ENCODE results near the gene C2orf42. TPM values are rescaled to one million over a fixed set of nuclear protein-coding genes. Genes with fewer than 3 reads are reported as not detected.

The C2orf42 gene
- total RNA-seq (2021) = 15.3 and 17.0 TPM in 2 replicates
- percentile 59 among the genes with signal in this experiment for Bru-seq, nascent RNA
- percentile 55 among the genes with signal in this experiment for BruChase-seq, experiment 1, labeled RNA remaining after a 2-hour chase
- BruChase-seq, experiment 2, labeled RNA remaining after a 6-hour chase = percentile 56 among the genes with signal in this experiment
- long read RNA-seq, transcript C2orf42-201 (10 exons, 2,581 nt) = major isoform, 11 of 28 reads
- long read RNA-seq, partial matches to known transcripts = 0 of 28 reads
- long read RNA-seq, other reads (novel, unspliced or antisense) = 15 of 28 reads

DNA sequence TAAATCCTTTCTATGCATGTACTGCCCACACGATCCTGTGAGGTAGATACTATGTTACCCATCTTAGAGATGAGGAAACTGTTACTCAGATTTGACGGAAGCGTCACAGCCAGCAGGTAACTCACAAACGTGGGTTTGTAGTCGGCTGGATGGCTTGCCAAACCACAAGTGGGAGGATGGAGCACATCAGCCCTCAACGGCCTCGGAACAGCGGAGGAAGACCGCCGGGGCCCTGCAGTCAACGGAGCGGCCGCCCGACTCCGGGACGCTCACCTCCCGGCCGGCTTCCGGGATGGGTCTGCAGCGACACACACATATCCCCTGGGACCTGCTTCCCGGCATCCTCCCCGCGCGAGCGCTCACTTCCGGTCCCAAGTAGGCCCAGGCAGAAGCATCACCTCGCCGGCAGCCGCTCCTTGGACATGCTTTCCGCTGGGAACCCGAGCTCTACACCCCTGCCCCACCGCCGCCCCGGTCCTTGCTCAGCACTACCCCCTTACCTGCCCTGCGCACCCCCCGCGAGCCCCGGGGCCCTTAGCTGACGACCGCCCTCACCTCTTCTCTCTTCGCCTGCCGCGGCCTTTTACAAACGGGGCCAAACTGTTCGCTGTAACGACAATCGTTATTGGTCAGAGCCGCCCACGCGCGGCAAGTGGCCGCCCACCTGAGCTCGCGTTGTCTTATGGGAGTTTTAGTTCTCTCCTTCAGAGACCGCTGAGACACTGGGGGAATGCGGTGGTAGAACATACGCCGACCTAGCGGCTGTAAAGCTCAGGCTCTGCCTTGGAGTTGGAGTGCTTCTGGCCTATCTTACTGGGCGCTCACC lies at the start of gene C2orf42:
C2orf42 (minus strand) TSS at position 602 of the 826 bp plus-strand sequence. CDS start 9,034 bp downstream, outside the sequence.
- Histone ChIP-seq H3K4me1 (ENCODE audit: insufficient read depth, low read length, poor library complexity, severe bottlenecking) (no peaks in the 10 kb centered on the region), H3K4me3 (ENCODE audit: low read depth, low read length, poor library complexity, severe bottlenecking) (peak within 1 kb of the TSS; percentile 68), H3K36me3 (ENCODE audit: insufficient read depth, low read length, poor library complexity, severe bottlenecking) (no peaks in the 10 kb centered on the region), H3K27me3 (replicated peaks; ENCODE audit: insufficient read depth, low read depth, low read length, poor library complexity) (no peaks in the 10 kb centered on the region), H3K9me3 (ENCODE audit: low read depth, low read length, poor library complexity, severe bottlenecking) (no peaks in the 10 kb centered on the region), H3K27ac (ENCODE audit: low read depth, low read length, poor library complexity, severe bottlenecking) (peak within 1 kb of the TSS; percentile 96)
- BruUV-seq (replicated peaks) = TSS peak; percentile 96
- TF ChIP-seq, protein P1, sequence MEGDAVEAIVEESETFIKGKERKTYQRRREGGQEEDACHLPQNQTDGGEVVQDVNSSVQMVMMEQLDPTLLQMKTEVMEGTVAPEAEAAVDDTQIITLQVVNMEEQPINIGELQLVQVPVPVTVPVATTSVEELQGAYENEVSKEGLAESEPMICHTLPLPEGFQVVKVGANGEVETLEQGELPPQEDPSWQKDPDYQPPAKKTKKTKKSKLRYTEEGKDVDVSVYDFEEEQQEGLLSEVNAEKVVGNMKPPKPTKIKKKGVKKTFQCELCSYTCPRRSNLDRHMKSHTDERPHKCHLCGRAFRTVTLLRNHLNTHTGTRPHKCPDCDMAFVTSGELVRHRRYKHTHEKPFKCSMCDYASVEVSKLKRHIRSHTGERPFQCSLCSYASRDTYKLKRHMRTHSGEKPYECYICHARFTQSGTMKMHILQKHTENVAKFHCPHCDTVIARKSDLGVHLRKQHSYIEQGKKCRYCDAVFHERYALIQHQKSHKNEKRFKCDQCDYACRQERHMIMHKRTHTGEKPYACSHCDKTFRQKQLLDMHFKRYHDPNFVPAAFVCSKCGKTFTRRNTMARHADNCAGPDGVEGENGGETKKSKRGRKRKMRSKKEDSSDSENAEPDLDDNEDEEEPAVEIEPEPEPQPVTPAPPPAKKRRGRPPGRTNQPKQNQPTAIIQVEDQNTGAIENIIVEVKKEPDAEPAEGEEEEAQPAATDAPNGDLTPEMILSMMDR (conservative IDR thresholded peaks at IDR 0.05; ENCODE audit: low read depth, low read length) = 0 out of 2 replicates have a peak, but pooled peaks have one; percentile 19
- TF ChIP-seq EZH2 (IDR thresholded peaks at IDR 0.05; ENCODE audit: borderline replicate concordance, low read depth, low read length, poor library complexity, severe bottlenecking) = no peak
- intact Hi-C loops (cut with micrococcal nuclease; ENCODE audit: unreplicated experiment) = loop anchor here (1.0 kb wide), 1 partner anchor 276 kb away; no protein-coding TSS in a partner anchor
- DNase-seq (ENCODE audit: low spot score) = peak; percentile 98
- POLR2A ChIA-PET (ENCODE audit: low non-redundant PET) = interaction anchor here (0.6 to 0.7 kb wide), 5 partner anchors 8 to 608 kb away, joined by 3 to 6 read pairs (median 3); no protein-coding TSS in a partner anchor
- CTCF ChIA-PET = interaction anchor here (0.5 to 1.3 kb wide), 2 partner anchors 81 to 466 kb away, joined by 3 to 9 read pairs; no protein-coding TSS in a partner anchor

DNA sequence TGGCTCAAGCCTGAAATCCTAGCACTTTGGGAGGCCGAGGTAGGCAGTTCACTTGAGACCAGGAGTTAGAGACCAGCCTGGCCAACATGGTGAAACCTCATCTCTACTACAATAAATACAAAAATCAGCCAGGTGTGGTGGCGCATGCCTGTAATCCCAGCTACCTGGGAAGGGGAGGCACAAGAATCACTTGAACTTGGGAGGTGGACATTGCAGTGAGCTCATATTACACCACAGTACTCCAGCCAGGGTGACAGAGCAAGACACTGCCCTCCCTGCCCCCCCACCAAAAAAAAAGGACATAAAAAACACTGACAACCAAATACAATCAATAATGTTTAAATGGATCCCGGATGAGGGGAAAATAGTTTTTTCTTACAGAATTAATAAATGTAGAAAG lies 49.8 kb upstream of the C2orf42 start:
- peaks cover 26% of the 10 kb centered on the region for H3K36me3 ChIP-seq (ENCODE audit: insufficient read depth, low read length, poor library complexity, severe bottlenecking)
- intact Hi-C loops (cut with micrococcal nuclease; ENCODE audit: unreplicated experiment) = no loop called here
- POLR2A ChIA-PET (ENCODE audit: low non-redundant PET) = no interaction called here
- BruUV-seq (replicated peaks) = no TSS peak
- CTCF ChIA-PET = no interaction called here
- H3K4me1 ChIP-seq (ENCODE audit: insufficient read depth, low read length, poor library complexity, severe bottlenecking) = peaks cover 17% of the 10 kb centered on the region
- H3K4me3 ChIP-seq (ENCODE audit: low read depth, low read length, poor library complexity, severe bottlenecking) = no peak overlapping the region
- H3K27me3 ChIP-seq (replicated peaks; ENCODE audit: insufficient read depth, low read depth, low read length, poor library complexity) = no peaks in the 10 kb centered on the region
- no peak for TF ChIP-seq EZH2 (IDR thresholded peaks at IDR 0.05; ENCODE audit: borderline replicate concordance, low read depth, low read length, poor library complexity, severe bottlenecking)
- TF ChIP-seq, protein P1 (conservative IDR thresholded peaks at IDR 0.05; ENCODE audit: low read depth, low read length) = no peak
- DNase-seq (ENCODE audit: low spot score) = no peak
- H3K27ac ChIP-seq (ENCODE audit: low read depth, low read length, poor library complexity, severe bottlenecking) = no peak overlapping the region
- no peaks in the 10 kb centered on the region for H3K9me3 ChIP-seq (ENCODE audit: low read depth, low read length, poor library complexity, severe bottlenecking)

DNA sequence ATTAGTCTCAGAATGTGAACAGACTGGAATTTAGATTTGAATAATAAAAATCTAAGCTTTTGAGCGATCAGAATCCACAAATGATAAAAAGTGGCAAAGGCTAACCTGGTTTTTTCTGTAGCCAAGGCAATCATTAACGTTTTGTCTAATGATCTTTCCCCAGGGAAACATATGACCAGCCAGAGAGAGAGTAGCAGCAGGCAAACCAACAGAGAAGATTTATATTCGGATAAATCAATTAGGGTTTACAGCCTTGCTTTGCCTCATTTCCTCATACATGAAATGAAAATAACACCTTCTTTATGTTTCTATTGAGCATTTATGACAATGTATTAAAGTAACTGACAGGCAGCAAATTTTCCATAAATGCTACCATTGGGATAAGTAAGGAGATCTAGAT lies 43.1 kb upstream of the C2orf42 start:
- Histone ChIP-seq H3K4me3 (ENCODE audit: low read depth, low read length, poor library complexity, severe bottlenecking) (no peak overlapping the region), H3K4me1 (ENCODE audit: insufficient read depth, low read length, poor library complexity, severe bottlenecking) (no peaks in the 10 kb centered on the region), H3K27me3 (replicated peaks; ENCODE audit: insufficient read depth, low read depth, low read length, poor library complexity) (no peaks in the 10 kb centered on the region), H3K27ac (ENCODE audit: low read depth, low read length, poor library complexity, severe bottlenecking) (no peak overlapping the region), H3K36me3 (ENCODE audit: insufficient read depth, low read length, poor library complexity, severe bottlenecking) (peaks cover 66% of the 10 kb centered on the region), H3K9me3 (ENCODE audit: low read depth, low read length, poor library complexity, severe bottlenecking) (no peaks in the 10 kb centered on the region)
- CTCF ChIA-PET = no interaction called here
- TF ChIP-seq, protein P1 (conservative IDR thresholded peaks at IDR 0.05; ENCODE audit: low read depth, low read length) = no peak
- no peak for TF ChIP-seq EZH2 (IDR thresholded peaks at IDR 0.05; ENCODE audit: borderline replicate concordance, low read depth, low read length, poor library complexity, severe bottlenecking)
- DNase-seq (ENCODE audit: low spot score) = no peak
- BruUV-seq (replicated peaks) = TSS peak; percentile 15
- POLR2A ChIA-PET (ENCODE audit: low non-redundant PET) = no interaction called here
- intact Hi-C loops (cut with micrococcal nuclease; ENCODE audit: unreplicated experiment) = no loop called here

All from A673 (cell line).